GM18526 (cell line): Measurements from ENCODE around the gene ARFGEF3.

Source experiments
- POLR2A ChIP-seq: IDR thresholded peaks from 3 replicates; pipeline ENCODE4 v1.6.1; 2011; ENCODE audit not compliant: insufficient read length; ENCODE audit errors: extremely low read depth

Gene ARFGEF3

GRCh38 chr6:138196122-138196738 lies 34.5 kb downstream of the ARFGEF3 start:
- no peak for TF ChIP-seq POLR2A

DNA sequence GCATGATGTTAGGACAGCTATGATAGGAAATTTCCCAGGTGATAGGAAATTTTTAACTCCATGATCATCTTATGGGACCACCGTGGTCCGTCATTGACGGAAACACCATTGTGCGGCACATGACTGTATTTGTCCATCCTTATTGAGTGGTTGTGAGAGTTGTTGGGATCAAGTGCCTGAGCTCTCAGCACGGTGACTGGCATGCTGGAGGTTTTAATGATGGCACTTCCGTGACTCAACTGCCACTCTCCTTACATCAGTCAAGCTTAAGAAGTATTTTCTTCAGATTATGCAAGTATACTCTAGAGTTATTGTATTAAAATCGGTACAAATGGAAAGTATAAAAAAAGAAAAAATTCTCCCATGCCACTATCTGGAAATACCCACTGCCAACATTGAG lies 35.8 kb downstream of the ARFGEF3 start:
- no peak for TF ChIP-seq POLR2A

GRCh38 chr6:138198430-138199091 lies 36.8 kb downstream of the ARFGEF3 start:
- no peak for TF ChIP-seq POLR2A

DNA sequence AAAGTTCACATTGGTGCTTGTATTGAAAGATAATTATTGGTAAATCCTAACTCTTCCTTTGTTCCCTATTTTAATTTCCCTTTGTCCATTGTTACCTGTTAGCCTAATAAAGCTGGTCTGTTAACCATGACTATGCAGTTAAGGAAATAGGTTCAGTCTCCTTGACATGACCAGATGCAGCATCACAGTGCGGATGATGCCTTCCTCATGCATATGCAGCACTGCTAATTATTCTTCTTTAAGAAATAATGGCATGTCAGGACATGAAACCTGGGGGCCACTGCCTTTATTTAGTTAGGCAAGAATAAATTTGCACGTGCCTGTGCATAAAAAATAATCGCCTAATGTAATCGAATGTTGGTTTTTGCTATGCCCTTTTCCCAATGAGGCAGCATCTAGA lies 40.1 kb downstream of the ARFGEF3 start:
- no peak for TF ChIP-seq POLR2A

DNA sequence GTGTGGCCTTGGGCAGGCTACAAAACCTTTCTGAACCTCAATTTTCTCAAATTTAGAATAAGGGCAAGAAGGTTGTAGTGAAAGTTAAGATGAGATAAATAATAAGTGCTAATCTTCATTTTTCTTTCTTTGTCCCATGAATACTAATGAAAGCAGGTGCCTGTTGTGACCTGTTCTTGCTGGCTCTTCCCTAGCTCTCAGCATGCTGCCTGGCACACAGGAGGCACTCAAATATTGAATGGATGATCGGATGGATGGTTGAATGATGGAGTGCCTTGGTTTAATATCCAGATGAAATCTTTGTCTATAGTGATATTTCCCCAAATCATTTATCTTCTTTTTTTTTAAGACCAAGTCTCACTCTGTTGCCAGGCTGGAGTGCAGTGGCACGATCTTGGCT lies 41.6 kb downstream of the ARFGEF3 start:
- TF ChIP-seq POLR2A, result no peak

DNA sequence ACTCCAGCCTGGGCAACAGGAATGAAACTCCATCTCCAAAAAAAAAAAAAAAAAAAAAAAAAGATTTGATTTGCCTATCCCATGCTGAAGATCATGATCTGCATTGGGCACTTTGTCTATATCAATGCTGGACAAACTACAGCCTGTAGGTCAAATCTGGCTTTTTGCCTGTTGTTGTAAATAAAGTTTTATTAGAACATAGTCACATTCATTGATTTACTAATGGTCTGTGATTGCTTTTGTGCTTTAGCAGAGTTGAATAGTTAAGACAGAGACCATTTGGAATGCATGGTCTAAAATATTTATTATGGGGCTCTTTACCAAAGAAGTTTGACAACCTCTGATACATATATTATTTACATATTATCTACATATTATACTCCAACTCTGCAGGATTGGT lies 42.6 kb downstream of the ARFGEF3 start:
- TF ChIP-seq POLR2A, result no peak

- no peak for TF ChIP-seq POLR2A
These were observed 43.1 kb downstream of the ARFGEF3 start for GRCh38 chr6:138204792-138205384.

GRCh38 chr6:138205437-138206094 lies 43.8 kb downstream of the ARFGEF3 start:
- no peak for TF ChIP-seq POLR2A

GRCh38 chr6:138206862-138207261 lies 45.1 kb downstream of the ARFGEF3 start:
- TF ChIP-seq POLR2A, result no peak

DNA sequence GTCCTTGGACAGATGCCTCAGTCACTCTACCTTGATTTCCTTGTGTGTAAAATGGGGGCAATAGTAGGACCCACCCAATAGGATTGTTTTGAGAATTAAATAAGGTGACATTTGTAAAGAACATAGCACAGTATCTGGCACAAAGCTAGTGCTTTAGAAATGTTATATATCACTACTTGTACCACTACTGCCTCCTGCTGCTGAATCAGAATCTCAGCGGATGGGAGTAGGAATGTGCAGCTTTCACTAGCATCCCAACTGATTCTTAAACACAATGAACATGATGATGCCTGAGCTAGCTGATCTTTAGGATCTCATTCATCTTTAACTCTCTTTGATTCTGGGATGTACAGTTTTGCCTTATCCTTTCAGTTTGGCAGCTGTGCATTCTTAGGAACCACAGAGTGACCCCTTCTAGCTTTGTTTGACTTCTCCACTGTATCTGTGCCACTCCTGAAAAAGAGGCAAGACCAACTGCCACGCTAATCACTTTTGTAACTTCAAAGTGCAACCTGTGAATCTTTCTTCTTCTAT lies 49.4 kb downstream of the ARFGEF3 start:
- TF ChIP-seq POLR2A, result no peak

DNA sequence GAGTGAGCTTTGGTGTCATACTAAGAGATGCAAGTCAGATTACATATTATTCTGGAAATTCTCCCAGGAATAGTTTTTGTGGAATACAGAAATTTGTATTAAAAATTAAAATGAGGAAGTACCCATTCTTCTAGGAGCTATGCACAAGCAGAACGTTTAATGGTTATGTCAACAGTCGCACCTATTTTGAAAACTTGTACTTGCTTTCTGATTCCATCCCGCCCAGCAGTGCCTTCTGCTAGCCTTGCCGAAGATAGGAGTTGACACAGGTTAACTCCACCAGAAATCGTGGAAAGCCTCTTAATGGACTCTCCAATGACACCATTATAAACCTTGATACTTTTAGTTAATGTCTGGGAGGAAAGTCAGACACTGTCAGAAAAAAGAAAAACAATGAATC lies 49.9 kb downstream of the ARFGEF3 start:
- TF ChIP-seq POLR2A, result no peak

DNA sequence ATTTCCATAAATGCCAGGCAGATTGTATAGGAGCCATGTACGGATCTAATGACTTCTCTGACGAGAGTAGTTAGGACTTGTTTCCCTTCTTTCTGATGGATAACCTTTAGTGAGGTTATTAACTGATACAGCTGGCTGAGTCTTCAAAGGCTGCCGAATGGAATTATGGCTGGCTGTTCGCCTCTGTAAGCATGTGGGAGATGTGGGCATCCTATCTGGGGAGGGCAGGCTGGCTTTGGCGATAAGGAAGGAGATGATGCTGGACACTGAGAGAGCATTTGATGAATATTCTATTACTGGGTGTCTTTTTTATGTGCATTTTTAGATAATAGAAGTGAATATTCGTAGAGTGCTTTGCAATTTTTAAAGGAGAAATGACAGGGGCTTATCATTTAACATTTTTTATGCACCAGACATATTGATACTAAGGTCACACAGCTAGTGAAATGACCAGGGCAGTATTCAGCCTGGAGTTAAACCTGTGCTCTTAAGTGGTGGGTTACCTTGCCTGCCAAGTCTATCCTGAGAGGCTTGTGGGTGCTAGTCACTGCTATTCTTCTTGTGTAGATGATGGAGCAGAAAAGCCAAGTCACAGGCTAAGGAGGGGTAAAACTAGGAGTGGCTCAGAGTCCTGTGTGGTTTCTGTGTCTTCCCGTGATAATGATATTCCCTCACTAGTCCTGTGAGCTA lies 53.5 kb downstream of the ARFGEF3 start:
- TF ChIP-seq POLR2A, result no peak

GRCh38 chr6:138218449-138218848 lies 56.7 kb downstream of the ARFGEF3 start, which contains the start of gene PBOV1:
Gene PBOV1, minus strand, starts transcription at chr6:138218491. Its CDS starts 96 bp downstream, at chr6:138218395.
- no peak for TF ChIP-seq POLR2A

DNA sequence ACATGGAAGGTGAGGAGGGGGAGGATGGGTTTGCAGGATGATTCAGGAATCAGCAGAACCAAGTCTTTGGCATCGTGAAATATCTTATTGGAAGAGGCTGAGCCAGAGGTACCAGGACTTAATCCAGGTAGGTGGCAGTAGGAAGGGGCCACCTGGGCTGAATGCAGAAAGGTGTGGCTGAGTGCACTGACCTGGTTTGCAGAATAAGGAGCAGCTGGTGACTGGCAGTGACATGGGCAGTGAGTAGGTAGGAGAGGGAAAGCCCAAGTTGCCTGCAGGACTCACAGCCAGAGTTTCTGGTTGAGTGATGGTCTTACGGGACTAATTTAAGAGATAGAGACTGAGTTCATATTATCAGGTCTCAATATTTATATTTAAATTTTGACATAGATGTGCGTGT lies 57.7 kb downstream of the ARFGEF3 start:
- TF ChIP-seq POLR2A, result no peak

DNA sequence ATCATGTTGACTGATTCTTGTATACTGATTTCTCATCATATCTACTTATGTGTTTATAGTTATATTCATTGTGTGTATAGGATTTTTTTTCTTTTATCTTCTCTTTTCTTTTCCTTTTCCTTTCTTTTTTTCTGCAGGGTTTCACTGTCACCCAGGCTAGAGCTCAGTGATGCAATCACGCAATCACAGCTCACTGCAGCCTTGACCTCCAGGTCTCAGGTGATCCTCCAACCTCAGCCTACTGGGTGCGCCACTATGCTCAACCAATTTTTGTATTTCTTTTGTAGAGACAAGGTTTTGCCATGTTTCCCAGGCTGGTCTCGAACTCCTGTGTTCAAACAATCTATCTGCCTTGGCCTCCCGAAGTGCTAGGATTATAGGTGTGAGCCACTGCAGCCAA lies 58.2 kb downstream of the ARFGEF3 start:
- no peak for TF ChIP-seq POLR2A
